Subcutaneous adipose tissue (tissue), 4 donors: ENCODE measurements around the gene ADAM15. TPM values are rescaled to one million over a fixed set of nuclear protein-coding genes. Genes with fewer than 3 reads are reported as not detected.

ENCODE experiments used
- total RNA-seq, 4 donors: library from RNA; depleted of rRNA; stranded (reverse); fragments of >200 nt; gene quantifications; one replicate each; pipeline ENCODE4 v1.1.0, GENCODE V29; 2016
- TF ChIP-seq, protein P1 (sequence below): fragments of 450-650 bp; IDR thresholded peaks from one replicate; pipeline ENCODE4 v1.5.1; 2016; ENCODE audit warnings: low read depth, mild to moderate bottlenecking, control low read depth, antibody characterized with exemption, moderate library complexity

ADAM15 gene
- total RNA-seq, 4 donors from 2014 or later, result 61.4 to 189 (median 87.5) TPM

DNA sequence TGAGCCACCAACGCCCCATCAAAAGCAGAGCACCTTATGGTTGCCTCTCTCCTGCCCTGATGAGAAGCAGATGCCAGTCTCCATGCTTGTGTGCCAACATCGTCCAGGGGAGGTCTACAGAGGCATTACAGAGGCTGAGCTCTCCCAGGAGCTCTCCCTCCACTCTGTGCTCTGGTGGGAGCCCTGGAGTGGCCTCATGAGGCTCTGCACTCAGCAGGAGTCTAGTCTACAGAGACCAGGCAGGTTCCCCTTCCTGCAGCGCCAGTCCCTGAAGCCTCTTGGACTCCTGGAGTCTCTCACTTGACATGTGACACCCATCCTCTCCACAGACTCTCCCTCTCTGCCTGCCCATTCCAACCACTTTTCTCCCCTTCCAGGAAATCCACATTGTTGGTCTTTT, 14.1 kb upstream of the ADAM15 start:
- TF ChIP-seq, protein P1, sequence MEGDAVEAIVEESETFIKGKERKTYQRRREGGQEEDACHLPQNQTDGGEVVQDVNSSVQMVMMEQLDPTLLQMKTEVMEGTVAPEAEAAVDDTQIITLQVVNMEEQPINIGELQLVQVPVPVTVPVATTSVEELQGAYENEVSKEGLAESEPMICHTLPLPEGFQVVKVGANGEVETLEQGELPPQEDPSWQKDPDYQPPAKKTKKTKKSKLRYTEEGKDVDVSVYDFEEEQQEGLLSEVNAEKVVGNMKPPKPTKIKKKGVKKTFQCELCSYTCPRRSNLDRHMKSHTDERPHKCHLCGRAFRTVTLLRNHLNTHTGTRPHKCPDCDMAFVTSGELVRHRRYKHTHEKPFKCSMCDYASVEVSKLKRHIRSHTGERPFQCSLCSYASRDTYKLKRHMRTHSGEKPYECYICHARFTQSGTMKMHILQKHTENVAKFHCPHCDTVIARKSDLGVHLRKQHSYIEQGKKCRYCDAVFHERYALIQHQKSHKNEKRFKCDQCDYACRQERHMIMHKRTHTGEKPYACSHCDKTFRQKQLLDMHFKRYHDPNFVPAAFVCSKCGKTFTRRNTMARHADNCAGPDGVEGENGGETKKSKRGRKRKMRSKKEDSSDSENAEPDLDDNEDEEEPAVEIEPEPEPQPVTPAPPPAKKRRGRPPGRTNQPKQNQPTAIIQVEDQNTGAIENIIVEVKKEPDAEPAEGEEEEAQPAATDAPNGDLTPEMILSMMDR, result no peak

DNA sequence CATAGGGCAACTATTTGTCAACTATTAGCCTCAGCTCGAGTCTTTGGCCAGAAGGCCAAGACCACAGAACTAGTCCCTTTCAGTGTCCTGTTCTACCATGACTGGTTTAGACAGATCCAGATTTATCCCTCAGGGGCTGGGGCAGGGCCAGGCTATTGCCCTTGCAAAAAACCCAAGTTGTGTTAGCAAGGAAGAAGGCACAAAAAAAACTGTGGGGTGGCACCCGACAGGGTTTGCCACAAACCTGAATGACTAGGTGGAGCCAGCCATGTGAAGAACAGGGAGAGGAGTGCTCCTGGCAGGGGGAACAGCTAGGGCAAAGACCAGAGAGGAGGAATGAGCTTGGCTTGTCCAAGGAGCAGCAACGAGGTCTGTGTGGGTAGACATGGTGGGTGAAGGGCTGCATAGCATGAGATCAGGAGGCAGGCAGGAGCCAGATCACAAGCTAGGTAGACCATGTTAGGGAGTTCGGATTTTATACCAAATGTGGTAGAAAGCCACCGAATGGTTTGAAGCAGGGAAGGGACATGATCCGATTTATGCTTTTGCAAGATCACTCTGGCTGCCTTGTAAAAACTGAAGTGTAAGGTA, 13.2 kb upstream of the ADAM15 start:
- TF ChIP-seq, protein P1, result no peak

DNA sequence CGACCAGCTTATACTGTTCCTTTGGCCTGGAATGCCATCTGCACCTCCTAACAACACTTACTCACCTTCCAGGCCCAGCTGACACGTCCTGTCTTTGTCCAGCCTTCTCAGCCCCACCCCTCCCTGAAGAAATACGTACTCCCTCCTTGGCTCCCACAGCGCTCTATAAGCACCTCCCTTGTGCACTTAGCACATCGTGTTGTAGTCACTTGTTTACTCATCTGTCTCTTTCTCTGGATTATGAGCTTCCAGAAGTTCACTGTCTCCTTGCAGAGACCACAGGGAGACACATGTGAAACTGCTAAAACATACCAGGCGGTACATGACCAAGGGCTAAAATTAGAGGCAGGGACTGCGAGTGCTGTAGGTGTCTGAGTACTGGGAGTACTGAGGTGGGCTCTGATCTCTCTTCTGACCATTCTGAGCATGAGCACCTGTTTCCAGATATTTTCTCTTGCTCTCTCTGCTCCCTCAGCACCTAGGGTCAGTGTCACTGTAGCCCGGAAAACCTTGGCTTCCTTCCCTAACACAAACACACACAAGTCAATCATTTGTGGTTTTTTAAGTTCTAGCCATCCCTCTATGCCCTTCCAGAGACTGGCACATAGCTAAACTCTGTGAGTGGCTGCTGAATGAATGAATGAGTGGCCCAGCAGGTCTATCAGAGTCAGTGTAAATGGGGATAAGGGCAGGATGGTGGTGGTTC, 12.4 kb upstream of the ADAM15 start:
- TF ChIP-seq, protein P1, result no peak

DNA sequence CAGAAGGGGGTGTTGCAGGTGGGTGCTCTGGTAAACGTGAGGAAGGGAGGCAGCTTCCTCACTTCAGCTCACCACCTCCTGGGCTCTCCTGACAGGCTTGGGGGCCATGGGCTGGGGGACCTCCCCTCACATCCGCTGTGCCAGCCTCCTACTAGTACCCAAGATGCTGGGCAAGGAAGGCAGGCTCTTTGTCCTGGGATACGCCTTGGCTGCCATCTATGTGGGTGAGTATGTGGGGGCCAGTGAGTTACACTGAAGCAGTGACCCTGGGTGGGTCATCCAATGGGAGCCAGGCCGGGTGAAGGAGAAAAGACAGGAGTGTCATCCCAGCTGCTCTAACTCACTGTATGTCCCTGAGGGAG, 11.8 kb upstream of the ADAM15 start:
- TF ChIP-seq, protein P1, result no peak

DNA sequence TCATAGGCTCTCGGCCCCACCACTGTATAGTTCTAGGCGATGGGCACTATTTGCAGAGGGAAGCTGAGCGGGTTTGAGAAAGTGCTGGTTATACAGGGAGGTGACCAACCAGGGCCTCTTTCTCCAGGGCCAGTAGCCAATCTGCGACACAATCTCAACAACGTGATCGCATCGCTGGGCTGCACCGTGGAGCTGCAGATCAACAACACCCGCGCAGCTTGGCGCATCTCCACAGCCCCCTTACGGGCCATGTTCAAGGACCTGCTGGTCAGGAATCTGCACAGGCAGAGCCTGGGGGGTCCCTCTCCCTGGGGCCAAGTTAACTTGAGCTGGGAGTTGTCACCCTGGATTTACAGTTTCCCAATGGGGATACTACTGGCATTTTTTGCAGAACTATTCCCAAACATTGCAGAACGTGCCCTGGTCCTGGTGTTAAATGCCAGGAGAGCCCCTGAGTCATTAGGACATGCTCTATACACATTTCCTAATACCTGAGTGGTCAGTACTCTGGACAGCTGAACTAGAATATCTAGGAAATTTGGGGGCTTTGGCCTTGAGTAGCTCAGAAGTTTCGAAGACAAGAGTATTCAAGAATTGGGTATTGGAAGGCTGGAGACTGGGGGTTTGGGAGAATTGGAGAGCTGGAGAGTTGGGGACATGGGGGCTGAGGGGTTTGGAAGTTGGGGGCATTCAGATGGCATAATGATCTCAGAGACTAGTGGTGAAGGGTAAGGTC, 10.6 kb upstream of the ADAM15 start:
- TF ChIP-seq, protein P1, result no peak

DNA sequence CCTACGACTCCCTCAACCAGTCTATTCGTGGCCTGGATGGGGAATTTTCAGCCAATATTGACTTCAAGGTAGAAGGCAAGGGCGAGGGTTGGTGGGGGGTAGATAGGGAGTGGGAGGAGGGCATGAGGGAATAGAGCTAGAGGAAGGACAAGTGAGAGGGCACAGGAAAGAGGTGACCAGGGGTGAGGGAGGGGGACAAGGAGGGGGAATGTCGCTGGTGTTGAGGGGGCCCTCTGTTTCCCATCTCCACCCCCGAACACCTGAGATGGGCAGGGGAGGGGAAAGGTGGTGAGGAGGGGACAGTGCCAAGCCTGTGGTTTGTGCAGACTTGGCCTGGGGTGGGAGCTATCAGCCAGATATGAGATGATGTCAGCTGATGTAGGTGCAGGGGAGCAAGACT, 8.3 kb upstream of the ADAM15 start:
- TF ChIP-seq, protein P1, result no peak

DNA sequence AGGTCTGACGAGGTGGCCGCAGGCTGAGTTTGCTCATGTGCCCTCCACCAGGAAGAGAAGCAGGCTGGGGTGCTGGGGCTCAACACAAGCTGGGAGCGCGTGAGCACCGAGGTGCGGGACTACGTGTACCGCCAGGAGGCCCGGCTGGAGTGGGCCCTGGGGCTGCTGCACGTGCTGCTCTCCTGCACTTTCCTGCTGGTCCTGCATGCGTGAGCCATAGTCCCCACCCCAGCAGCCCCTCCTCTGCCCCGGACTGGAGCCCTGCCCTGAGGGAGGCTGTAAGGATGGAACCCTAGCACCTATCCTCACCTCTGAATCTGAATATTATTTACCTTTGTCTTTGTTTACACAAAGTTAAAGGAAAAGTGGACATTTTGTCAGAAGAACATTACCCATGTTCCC, 7.8 kb upstream of the ADAM15 start:
- TF ChIP-seq, protein P1, result no peak
